Thyroid gland (tissue), 4 donors: Measurements from ENCODE around the gene CWC22.

Source experiments
- CTCF ChIP-seq, 6 experiments: fragments of 200-600 bp in 3 of 6; fragments of 450-650 bp in 3 of 6; sonication (generic) in 3 of 6; IDR thresholded peaks; one replicate each; pipeline ENCODE4 v1.5.1; 2016 to 2019; ENCODE audit warnings: antibody characterized with exemption in 6 of 6, mild to moderate bottlenecking in 2 of 6, inconsistent platforms in 1 of 6, moderate library complexity in 1 of 6
- POLR2A ChIP-seq, 2 donors: fragments of 450-650 bp; IDR thresholded peaks; one replicate each; pipeline ENCODE4 v1.6.1; 2017; ENCODE audit warnings: antibody characterized with exemption in 2 of 2, mild to moderate bottlenecking in 2 of 2, moderate library complexity in 1 of 2

DNA sequence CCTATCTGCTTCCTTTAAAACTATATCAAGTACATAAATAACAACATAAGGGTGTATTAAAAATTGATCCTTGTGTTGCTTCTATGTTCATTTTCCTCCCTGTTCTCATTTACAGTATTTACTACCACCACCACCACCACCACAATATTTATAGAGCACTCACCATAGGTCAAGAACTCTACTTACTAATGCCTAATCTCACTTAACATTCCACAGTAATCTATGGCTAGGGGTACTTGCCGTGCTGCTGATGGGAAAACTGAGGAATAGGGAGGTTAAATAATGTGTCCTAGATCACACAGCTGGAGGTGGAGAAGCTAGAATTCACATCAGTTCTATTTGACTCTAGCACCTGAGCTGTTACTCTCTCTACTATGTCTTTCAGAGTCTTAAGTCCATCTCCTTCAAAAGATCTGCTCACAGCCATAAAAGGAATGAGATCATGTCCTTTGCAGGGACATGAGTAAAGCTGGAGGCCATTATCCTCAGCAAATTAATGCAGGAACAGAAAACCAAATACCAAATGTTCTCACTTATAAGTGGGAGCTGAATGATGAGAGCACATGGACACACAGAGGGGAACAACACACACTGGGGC is 91.6 kb downstream of the CWC22 start:
- no peak for TF ChIP-seq CTCF (IDR thresholded peaks at IDR 0.05)
- no peak for TF ChIP-seq POLR2A (IDR thresholded peaks at IDR 0.05)
